ENCODE data around the gene PADI4. TPM values are rescaled to one million over a fixed set of nuclear protein-coding genes. Genes with fewer than 3 reads are reported as not detected.

PADI4 gene
- total RNA-seq, 1 experiment from 2014 or later: not detected

DNA sequence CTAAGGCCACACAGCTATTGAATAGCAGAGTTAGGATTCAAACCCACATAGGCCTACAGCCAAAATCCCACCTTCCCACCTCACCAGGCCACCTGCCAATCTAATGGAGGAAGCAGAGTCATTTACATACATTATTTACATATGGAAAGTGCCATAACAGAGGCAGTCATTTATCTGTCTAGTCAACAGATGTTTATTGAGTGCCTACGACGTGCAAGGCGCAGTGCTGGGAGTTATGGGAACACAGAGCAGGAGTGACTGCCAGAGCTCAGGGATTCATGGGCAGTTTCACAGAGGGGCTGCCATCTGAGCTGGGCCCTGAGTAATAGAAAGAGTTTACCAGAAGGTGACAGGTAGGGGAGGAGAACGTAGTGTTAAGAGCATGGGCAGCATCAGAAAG is 53.7 kb downstream of the PADI4 start:
- ChIA-PET CTCF (interaction anchor here (0.7 kb wide), 1 partner anchor 411 kb away, joined by 4 read pairs; no protein-coding TSS in a partner anchor), POLR2A (no interaction called here)
- DNase-seq (ENCODE audit: low read depth, low spot score) (no peak), ATAC-seq (no peak)
- Histone ChIP-seq H3K27me3 (ENCODE audit: control insufficient read depth, insufficient read depth, low read length) (no peaks in the 10 kb centered on the region), H3K27ac (ENCODE audit: low read length) (no peak overlapping the region), H3K4me1 (ENCODE audit: control insufficient read depth, insufficient read depth, low read length) (no peaks in the 10 kb centered on the region), H3K4me3 (ENCODE audit: low read depth in 2 of 2, low read length in 2 of 2) (no peak overlapping the region), H3K36me3 (ENCODE audit: control insufficient read depth, insufficient read depth, low read length) (no peaks in the 10 kb centered on the region), H3K9me3 (ENCODE audit: control insufficient read depth, insufficient read depth, low read depth, low read length) (no peaks in the 10 kb centered on the region)
- intact Hi-C loops (cut with micrococcal nuclease; ENCODE audit: unreplicated experiment): no loop called here
- TF ChIP-seq POLR2AphosphoS5 (IDR thresholded peaks at IDR 0.05; ENCODE audit: low read depth, low read length) (no peak), TCF7L2 (IDR thresholded peaks at IDR 0.05; ENCODE audit: low read depth, low read length) (no peak), SIN3A (IDR thresholded peaks at IDR 0.05; ENCODE audit: borderline replicate concordance, insufficient read depth, low read depth, low read length) (no peak)
- TF ChIP-seq, protein P1, sequence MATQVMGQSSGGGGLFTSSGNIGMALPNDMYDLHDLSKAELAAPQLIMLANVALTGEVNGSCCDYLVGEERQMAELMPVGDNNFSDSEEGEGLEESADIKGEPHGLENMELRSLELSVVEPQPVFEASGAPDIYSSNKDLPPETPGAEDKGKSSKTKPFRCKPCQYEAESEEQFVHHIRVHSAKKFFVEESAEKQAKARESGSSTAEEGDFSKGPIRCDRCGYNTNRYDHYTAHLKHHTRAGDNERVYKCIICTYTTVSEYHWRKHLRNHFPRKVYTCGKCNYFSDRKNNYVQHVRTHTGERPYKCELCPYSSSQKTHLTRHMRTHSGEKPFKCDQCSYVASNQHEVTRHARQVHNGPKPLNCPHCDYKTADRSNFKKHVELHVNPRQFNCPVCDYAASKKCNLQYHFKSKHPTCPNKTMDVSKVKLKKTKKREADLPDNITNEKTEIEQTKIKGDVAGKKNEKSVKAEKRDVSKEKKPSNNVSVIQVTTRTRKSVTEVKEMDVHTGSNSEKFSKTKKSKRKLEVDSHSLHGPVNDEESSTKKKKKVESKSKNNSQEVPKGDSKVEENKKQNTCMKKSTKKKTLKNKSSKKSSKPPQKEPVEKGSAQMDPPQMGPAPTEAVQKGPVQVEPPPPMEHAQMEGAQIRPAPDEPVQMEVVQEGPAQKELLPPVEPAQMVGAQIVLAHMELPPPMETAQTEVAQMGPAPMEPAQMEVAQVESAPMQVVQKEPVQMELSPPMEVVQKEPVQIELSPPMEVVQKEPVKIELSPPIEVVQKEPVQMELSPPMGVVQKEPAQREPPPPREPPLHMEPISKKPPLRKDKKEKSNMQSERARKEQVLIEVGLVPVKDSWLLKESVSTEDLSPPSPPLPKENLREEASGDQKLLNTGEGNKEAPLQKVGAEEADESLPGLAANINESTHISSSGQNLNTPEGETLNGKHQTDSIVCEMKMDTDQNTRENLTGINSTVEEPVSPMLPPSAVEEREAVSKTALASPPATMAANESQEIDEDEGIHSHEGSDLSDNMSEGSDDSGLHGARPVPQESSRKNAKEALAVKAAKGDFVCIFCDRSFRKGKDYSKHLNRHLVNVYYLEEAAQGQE (IDR thresholded peaks at IDR 0.05; ENCODE audit: insufficient read depth in 1 of 2, low read depth in 2 of 2, low read length in 1 of 2): no peak
- TF ChIP-seq, protein P2, sequence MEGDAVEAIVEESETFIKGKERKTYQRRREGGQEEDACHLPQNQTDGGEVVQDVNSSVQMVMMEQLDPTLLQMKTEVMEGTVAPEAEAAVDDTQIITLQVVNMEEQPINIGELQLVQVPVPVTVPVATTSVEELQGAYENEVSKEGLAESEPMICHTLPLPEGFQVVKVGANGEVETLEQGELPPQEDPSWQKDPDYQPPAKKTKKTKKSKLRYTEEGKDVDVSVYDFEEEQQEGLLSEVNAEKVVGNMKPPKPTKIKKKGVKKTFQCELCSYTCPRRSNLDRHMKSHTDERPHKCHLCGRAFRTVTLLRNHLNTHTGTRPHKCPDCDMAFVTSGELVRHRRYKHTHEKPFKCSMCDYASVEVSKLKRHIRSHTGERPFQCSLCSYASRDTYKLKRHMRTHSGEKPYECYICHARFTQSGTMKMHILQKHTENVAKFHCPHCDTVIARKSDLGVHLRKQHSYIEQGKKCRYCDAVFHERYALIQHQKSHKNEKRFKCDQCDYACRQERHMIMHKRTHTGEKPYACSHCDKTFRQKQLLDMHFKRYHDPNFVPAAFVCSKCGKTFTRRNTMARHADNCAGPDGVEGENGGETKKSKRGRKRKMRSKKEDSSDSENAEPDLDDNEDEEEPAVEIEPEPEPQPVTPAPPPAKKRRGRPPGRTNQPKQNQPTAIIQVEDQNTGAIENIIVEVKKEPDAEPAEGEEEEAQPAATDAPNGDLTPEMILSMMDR (IDR thresholded peaks at IDR 0.05): no peak
- in situ Hi-C loops (cut with HindIII; ENCODE audit: low pct_unique_long_range_greater_than_20kb, low sequenced_read_pairs): no loop called here
- BruUV-seq (replicated peaks): no TSS peak

DNA sequence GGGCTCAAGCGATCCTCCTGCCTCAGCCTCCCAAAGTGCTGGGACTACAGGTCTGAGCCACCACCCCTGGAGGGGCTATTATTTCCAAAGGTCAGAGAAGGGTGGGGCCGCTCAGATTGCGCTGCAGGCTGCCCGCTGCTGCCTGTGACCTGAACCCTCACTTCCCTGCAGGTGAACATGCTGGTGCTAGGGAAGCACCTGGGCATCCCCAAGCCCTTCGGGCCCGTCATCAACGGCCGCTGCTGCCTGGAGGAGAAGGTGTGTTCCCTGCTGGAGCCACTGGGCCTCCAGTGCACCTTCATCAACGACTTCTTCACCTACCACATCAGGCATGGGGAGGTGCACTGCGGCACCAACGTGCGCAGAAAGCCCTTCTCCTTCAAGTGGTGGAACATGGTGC is 55.4 kb downstream of the PADI4 start:
- in situ Hi-C loops (cut with HindIII; ENCODE audit: low pct_unique_long_range_greater_than_20kb, low sequenced_read_pairs): no loop called here
- Histone ChIP-seq H3K36me3 (ENCODE audit: control insufficient read depth, insufficient read depth, low read length) (no peaks in the 10 kb centered on the region), H3K4me1 (ENCODE audit: control insufficient read depth, insufficient read depth, low read length) (no peaks in the 10 kb centered on the region), H3K27me3 (ENCODE audit: control insufficient read depth, insufficient read depth, low read length) (no peaks in the 10 kb centered on the region), H3K9me3 (ENCODE audit: control insufficient read depth, insufficient read depth, low read depth, low read length) (no peaks in the 10 kb centered on the region), H3K4me3 (ENCODE audit: low read depth in 2 of 2, low read length in 2 of 2) (no peak overlapping the region), H3K27ac (ENCODE audit: low read length) (no peak overlapping the region)
- TF ChIP-seq SIN3A (IDR thresholded peaks at IDR 0.05; ENCODE audit: borderline replicate concordance, insufficient read depth, low read depth, low read length) (no peak), POLR2AphosphoS5 (IDR thresholded peaks at IDR 0.05; ENCODE audit: low read depth, low read length) (no peak), TCF7L2 (IDR thresholded peaks at IDR 0.05; ENCODE audit: low read depth, low read length) (no peak)
- TF ChIP-seq, protein P1 (IDR thresholded peaks at IDR 0.05; ENCODE audit: insufficient read depth in 1 of 2, low read depth in 2 of 2, low read length in 1 of 2): no peak
- TF ChIP-seq, protein P2 (IDR thresholded peaks at IDR 0.05): no peak
- intact Hi-C loops (cut with micrococcal nuclease; ENCODE audit: unreplicated experiment): no loop called here
- DNase-seq (ENCODE audit: low read depth, low spot score) (no peak), ATAC-seq (no peak)
- no TSS peak for BruUV-seq (replicated peaks)
- POLR2A ChIA-PET: no interaction called here
- CTCF ChIA-PET: no interaction called here

All from Panc1 (cell line).